Panc1 (cell line): ENCODE results near the gene KCNAB1. TPM values are rescaled to one million over a fixed set of nuclear protein-coding genes. Genes with fewer than 3 reads are reported as not detected.

ENCODE experiments used
- ATAC-seq: fragments of 200-7000 bp; cut with Tn5 transposase; 2 replicates; pipeline ENCODE4 v1.9.1; 2020; ENCODE audit warnings: mild to moderate bottlenecking, moderate library complexity
- BruUV-seq: library from RNA; stranded (reverse); fragments of 400-500 nt; replicated peaks from 2 replicates; lab custom pipeline; 2021; lab: Mats Ljungman, UMichigan
- CTCF ChIA-PET: fragments of 300-600 bp; sonication (Branson Sonifier 250); formaldehyde crosslinking; loops from one replicate; lab custom pipeline; 2022; ENCODE audit warnings: antibody characterized with exemption; lab: Charles Lee
- POLR2A ChIA-PET: fragments of 300-600 bp; sonication (Branson Sonifier 250); formaldehyde crosslinking; loops from one replicate; lab custom pipeline; 2022; ENCODE audit warnings: antibody characterized with exemption; lab: Charles Lee
- DNase-seq: peaks from one replicate; pipeline ENCODE4 v3.0.0-alpha.2; 2010; ENCODE audit warnings: low read depth, low spot score
- H3K27ac ChIP-seq: 2 replicates; pipeline ENCODE4 v1.5.1; 2011; ENCODE audit warnings: mild to moderate bottlenecking, low read length, inconsistent platforms
- H3K27me3 ChIP-seq: fragments of 200-500 bp; sonication (Bioruptor generic); 2 replicates; pipeline ENCODE4 v1.6.0; 2014; ENCODE audit warnings: low read length, inconsistent platforms; ENCODE audit not compliant: control insufficient read depth, insufficient read depth
- H3K36me3 ChIP-seq: fragments of 200-500 bp; sonication (Bioruptor generic); 2 replicates; pipeline ENCODE4 v1.5.1; 2014; ENCODE audit warnings: inconsistent platforms, mild to moderate bottlenecking, low read length, moderate library complexity; ENCODE audit not compliant: control insufficient read depth, insufficient read depth
- H3K4me1 ChIP-seq: 2 replicates; pipeline ENCODE4 v1.5.1; 2011; ENCODE audit warnings: inconsistent platforms, mild to moderate bottlenecking, low read length, moderate library complexity; ENCODE audit not compliant: control insufficient read depth, insufficient read depth
- H3K4me3 ChIP-seq, 2 experiments: 2 replicates each; pipeline ENCODE4 v1.5.1; 2011 to 2012; ENCODE audit warnings: low read depth in 2 of 2, low read length in 2 of 2, mild to moderate bottlenecking in 2 of 2, inconsistent platforms in 1 of 2, moderate library complexity in 1 of 2
- H3K9me3 ChIP-seq: fragments of 200-500 bp; sonication (Bioruptor generic); 2 replicates; pipeline ENCODE4 v1.5.1; 2014; ENCODE audit warnings: low read depth, mild to moderate bottlenecking, inconsistent platforms, low read length, moderate library complexity; ENCODE audit not compliant: control insufficient read depth, insufficient read depth
- POLR2AphosphoS5 ChIP-seq: IDR thresholded peaks from 2 replicates; pipeline ENCODE4 v1.6.1; 2012; ENCODE audit warnings: mild to moderate bottlenecking, low read depth, low read length, moderate library complexity
- SIN3A ChIP-seq: IDR thresholded peaks from 2 replicates; pipeline ENCODE4 v1.6.1; 2012; ENCODE audit warnings: low read depth, mild to moderate bottlenecking, low read length, moderate library complexity, borderline replicate concordance; ENCODE audit not compliant: insufficient read depth
- TCF7L2 ChIP-seq: IDR thresholded peaks from 2 replicates; pipeline ENCODE4 v1.6.1; 2011; ENCODE audit warnings: mild to moderate bottlenecking, low read depth, low read length, inconsistent platforms
- in situ Hi-C: cut with HindIII; loops from 2 replicates; pipeline ENCODE4 v1.10.0; 2016; ENCODE audit warnings: low sequenced_read_pairs, low pct_unique_long_range_greater_than_20kb
- intact Hi-C: fragments of 100-400 bp; cut with micrococcal nuclease; formaldehyde crosslinking; loops from one replicate; pipeline ENCODE4 v1.10.0; 2022; ENCODE audit not compliant: unreplicated experiment
- total RNA-seq: library from RNA; stranded (reverse); gene quantifications from one replicate; pipeline ENCODE4 v1.2.1, GENCODE V29; 2021; ENCODE audit not compliant: unreplicated experiment
- TF ChIP-seq, protein P1 (sequence below): fragments of 450-650 bp; IDR thresholded peaks from 2 replicates; pipeline ENCODE4 v1.5.1; 2017; ENCODE audit warnings: mild to moderate bottlenecking
- TF ChIP-seq, protein P2 (sequence below), 2 experiments: IDR thresholded peaks; 2 replicates each; pipeline ENCODE4 v1.6.1; 2011 to 2012; ENCODE audit warnings: low read depth in 2 of 2, control low read depth in 1 of 2, low read length in 1 of 2, mild to moderate bottlenecking in 1 of 2, moderate library complexity in 1 of 2; ENCODE audit not compliant: insufficient read depth in 1 of 2

KCNAB1 gene
- total RNA-seq, 1 experiment from 2014 or later = not detected

DNA sequence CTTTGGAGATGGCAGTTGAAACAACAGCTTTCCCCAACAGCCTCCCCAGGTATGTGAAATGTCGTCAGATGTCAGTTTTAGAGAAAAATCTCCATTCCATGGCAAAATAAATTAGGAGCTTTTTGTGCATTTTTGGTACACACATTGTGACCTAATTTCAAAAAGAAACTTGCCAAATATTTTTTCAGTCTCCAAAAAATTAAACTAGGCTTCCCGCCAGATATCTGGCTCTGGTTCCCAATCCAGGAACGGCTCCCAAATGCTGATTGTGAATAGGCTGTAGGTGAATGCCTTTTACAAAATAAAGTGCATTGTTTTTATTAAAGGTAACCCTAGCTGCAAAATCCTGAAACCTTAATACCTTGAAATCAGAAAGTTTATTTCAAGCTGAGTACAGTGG, 10.9 kb downstream of the KCNAB1 start:
- no peak for ATAC-seq
- BruUV-seq = no TSS peak
- Histone ChIP-seq H3K27ac (no peak overlapping the region), H3K9me3 (no peaks in the 10 kb centered on the region), H3K4me1 (no peaks in the 10 kb centered on the region), H3K27me3 (peaks cover 3% of the 10 kb centered on the region; the same call in 1 of the 2 replicates), H3K4me3 (no peak overlapping the region), H3K36me3 (no peaks in the 10 kb centered on the region)
- no peak for DNase-seq
- intact Hi-C loops (no loop called here), in situ Hi-C loops (no loop called here)
- ChIA-PET POLR2A (no interaction called here), CTCF (no interaction called here)
- TF ChIP-seq, protein P1, sequence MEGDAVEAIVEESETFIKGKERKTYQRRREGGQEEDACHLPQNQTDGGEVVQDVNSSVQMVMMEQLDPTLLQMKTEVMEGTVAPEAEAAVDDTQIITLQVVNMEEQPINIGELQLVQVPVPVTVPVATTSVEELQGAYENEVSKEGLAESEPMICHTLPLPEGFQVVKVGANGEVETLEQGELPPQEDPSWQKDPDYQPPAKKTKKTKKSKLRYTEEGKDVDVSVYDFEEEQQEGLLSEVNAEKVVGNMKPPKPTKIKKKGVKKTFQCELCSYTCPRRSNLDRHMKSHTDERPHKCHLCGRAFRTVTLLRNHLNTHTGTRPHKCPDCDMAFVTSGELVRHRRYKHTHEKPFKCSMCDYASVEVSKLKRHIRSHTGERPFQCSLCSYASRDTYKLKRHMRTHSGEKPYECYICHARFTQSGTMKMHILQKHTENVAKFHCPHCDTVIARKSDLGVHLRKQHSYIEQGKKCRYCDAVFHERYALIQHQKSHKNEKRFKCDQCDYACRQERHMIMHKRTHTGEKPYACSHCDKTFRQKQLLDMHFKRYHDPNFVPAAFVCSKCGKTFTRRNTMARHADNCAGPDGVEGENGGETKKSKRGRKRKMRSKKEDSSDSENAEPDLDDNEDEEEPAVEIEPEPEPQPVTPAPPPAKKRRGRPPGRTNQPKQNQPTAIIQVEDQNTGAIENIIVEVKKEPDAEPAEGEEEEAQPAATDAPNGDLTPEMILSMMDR = no peak
- TF ChIP-seq POLR2AphosphoS5 (no peak), SIN3A (no peak), TCF7L2 (no peak)
- TF ChIP-seq, protein P2, sequence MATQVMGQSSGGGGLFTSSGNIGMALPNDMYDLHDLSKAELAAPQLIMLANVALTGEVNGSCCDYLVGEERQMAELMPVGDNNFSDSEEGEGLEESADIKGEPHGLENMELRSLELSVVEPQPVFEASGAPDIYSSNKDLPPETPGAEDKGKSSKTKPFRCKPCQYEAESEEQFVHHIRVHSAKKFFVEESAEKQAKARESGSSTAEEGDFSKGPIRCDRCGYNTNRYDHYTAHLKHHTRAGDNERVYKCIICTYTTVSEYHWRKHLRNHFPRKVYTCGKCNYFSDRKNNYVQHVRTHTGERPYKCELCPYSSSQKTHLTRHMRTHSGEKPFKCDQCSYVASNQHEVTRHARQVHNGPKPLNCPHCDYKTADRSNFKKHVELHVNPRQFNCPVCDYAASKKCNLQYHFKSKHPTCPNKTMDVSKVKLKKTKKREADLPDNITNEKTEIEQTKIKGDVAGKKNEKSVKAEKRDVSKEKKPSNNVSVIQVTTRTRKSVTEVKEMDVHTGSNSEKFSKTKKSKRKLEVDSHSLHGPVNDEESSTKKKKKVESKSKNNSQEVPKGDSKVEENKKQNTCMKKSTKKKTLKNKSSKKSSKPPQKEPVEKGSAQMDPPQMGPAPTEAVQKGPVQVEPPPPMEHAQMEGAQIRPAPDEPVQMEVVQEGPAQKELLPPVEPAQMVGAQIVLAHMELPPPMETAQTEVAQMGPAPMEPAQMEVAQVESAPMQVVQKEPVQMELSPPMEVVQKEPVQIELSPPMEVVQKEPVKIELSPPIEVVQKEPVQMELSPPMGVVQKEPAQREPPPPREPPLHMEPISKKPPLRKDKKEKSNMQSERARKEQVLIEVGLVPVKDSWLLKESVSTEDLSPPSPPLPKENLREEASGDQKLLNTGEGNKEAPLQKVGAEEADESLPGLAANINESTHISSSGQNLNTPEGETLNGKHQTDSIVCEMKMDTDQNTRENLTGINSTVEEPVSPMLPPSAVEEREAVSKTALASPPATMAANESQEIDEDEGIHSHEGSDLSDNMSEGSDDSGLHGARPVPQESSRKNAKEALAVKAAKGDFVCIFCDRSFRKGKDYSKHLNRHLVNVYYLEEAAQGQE (IDR thresholded peaks at IDR 0.05; ENCODE audit: insufficient read depth in 1 of 2, low read depth in 2 of 2, low read length in 1 of 2) = no peak

- in situ Hi-C loops = no loop called here
- peaks cover 3% of the 10 kb centered on the region; the same call in 1 of the 2 replicates for H3K27me3 ChIP-seq
- ChIA-PET CTCF (no interaction called here), POLR2A (no interaction called here)
- no peak overlapping the region for H3K27ac ChIP-seq
- no peaks in the 10 kb centered on the region for H3K9me3 ChIP-seq
- BruUV-seq = no TSS peak
- no peaks in the 10 kb centered on the region for H3K4me1 ChIP-seq
- DNase-seq (no peak), ATAC-seq (no peak)
- intact Hi-C loops = no loop called here
- TF ChIP-seq, protein P2 (IDR thresholded peaks at IDR 0.05; ENCODE audit: insufficient read depth in 1 of 2, low read depth in 2 of 2, low read length in 1 of 2) = no peak
- TF ChIP-seq SIN3A = no peak
- no peak for TF ChIP-seq POLR2AphosphoS5
- TF ChIP-seq, protein P1 = no peak
- no peak for TF ChIP-seq TCF7L2
- H3K4me3 ChIP-seq = no peak overlapping the region
- H3K36me3 ChIP-seq = no peaks in the 10 kb centered on the region
Measured at GRCh38 chr3:156131799-156132198, 11.4 kb downstream of the KCNAB1 start.
